Measurements from ENCODE around the gene ZNRF4.

The ZNRF4 gene

GRCh38 chr19:5443723-5444122 lies 11.5 kb upstream of the ZNRF4 start:
- no peak for DNase-seq

- no peak for DNase-seq
Observed at GRCh38 chr19:5444431-5444830, 10.8 kb upstream of the ZNRF4 start.

DNA sequence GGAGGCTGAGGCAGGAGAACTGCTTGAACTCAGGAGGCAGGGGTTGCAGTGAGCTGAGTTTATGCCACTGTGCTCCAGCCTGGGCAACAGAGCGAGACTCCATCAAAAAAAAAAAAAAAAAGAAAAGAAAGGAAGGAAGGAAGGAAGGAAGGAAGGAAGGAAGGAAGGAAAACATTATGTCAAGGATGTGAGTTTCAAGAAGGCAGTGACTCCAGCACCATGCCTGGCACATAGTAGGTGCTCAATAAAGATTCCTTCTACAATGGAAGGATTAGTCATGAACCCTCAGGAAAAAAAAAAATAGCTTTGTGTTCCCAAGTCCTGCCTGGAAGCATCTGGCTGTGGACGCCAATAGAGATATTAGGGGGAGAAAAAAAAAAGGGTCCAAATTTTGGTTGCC lies 10.1 kb upstream of the ZNRF4 start:
- DNase-seq, result no peak

DNA sequence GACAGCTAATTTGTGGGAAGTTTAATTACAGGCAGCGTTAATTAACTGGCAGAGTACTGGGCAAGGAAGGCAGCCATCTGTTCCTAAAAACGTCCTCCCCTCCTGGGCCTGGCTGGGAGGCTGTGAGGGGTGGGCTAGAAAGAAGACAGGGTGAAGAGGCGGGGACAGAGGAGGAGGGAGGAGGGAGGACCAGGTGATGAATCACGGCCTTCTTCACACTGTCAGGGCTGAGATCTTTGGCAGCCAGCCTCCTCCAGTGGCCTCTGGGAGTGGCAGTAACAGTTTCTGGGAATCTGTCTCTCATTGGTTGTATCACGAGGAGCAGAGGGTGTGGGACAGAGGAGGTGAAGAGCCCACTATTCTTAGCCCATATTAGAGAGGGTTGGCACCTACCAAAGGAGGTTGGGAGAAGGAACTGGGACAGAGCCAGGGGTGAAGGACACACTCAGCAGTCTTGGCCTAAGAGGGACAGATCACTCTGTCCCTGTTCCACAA lies 9.6 kb upstream of the ZNRF4 start:
- no peak for DNase-seq

- DNase-seq, result peak; percentile 44
Observed at GRCh38 chr19:5447700-5448311, 7.4 kb upstream of the ZNRF4 start.

GRCh38 chr19:5448374-5448773 lies 6.8 kb upstream of the ZNRF4 start:
- DNase-seq, result no peak

DNA sequence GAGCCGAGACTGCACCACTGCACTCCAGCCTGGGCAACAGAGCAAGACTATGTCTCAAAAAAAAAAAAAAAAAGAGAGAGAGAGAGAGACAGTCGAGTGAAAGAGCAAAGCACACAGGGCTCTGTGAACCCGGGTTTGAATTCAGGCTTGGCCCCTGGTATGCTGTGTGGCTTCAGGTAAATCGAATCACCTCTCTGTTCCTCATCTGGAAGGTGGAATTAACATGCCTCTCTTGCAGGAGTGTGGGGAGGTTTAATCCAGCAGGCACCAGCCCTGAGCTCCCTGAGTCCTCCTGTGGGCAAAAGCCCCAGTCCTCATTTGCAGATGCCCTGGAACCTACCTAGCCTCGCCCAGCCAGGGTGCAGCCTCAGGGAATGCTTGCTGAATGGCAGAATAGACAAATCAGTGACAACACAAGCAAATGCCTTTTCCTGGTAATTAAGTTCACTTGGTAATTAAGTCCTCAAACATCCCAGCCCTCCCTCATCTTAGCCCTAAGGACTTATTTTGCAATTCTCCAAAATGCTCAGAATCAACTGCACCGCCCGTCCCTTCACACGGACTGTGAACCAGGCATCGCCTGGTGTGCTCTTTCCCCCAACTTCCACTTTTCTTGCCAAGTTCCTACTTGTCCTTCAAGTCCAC lies 4.6 kb upstream of the ZNRF4 start:
- DNase-seq, result no peak

DNA sequence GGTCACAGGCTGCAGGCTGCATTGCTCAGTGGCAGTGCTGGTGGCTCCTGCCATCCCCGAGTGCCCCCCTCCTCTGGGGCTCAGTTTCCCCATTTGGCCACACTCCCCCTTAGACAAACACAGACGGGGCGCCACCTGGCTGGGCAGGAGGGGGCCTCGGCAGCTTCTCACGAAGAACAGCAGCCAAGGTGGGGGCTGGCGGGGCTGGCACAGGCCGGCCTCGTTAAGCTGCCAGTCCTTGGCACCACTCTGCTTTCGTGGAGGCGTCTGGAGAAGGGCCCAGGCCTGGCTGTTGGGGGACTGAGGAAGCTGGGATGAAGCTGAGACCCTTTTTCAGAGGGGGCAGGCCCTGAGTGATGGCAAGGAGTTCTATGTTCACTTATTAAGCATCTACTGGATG lies 3.7 kb upstream of the ZNRF4 start:
- DNase-seq, result no peak

DNA sequence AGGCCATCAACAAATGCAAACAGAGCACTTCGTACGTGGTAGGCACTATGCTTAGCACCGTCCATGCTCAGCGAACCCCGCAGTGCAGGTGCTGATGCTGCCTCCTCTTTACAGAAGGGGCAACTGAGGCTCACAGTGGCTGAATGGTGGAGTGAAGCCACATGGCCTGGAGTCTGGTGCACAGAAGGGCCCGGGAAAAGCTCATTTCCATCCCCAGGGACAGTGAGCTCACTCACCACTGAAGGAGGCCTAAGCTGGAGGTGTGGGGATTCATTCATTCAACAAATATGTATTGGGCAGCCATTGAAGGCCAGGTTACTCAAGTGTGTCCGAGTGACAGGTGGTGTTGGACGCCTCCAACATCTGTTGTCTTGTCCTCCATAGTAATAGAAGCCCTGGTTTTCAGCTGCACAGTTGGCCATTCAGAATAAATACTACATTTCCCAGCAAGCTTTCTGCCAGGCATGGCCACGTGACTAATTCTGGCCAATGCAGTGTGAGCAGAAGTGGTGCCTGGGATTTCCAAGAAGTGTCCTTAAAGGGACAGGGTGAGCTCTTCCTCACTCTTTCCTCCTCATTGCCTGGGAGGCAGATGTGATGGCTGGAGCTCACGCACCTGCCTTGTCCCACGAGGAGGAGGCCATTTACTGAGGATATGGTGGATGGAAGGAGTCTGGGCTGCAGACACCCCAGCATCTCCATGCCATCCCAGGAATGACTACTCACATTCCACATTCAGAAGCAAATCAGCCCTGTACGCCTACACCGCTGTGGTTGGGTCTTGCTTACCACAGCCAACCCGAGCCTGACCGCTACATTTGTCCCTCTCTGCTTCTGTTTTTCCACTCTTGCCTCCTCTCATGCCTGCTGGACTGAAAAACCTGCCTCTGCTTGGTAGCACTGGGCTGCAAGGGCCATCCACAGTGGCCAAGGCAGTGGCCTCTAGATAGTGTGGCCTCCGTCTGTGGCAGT lies 2.3 kb upstream of the ZNRF4 start:
- DNase-seq, result no peak

- DNase-seq, result no peak
Observed at GRCh38 chr19:5454743-5455142, 474 bp upstream of the ZNRF4 start.

GRCh38 chr19:5456130-5456840 lies 1.1 kb downstream of the ZNRF4 start:
- DNase-seq, result no peak

- DNase-seq, result no peak
Observed at GRCh38 chr19:5456841-5457200, 1.6 kb downstream of the ZNRF4 start.

- DNase-seq, result no peak
Observed at GRCh38 chr19:5457709-5458108, 2.5 kb downstream of the ZNRF4 start.

GRCh38 chr19:5458420-5458819 lies 3.2 kb downstream of the ZNRF4 start:
- no peak for DNase-seq

DNA sequence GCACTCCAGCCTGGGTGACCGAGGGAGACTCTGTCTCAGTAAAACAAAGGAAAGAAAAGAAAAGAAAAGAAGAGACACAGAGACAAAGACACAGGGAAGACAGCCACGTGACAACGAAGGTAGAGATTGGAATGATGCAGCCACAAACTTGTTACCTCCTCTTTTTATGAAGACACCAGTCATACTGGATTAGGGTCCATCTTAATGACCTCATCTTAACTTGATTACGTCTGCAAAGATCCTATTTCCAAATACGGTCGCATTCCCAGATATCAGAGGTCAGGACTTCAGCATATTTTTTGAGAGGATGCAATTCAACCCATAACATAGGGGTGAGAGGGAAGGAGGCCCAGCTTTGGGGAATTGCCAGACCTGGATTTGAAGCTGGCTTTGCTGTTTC lies 4.1 kb downstream of the ZNRF4 start:
- no peak for DNase-seq

DNA sequence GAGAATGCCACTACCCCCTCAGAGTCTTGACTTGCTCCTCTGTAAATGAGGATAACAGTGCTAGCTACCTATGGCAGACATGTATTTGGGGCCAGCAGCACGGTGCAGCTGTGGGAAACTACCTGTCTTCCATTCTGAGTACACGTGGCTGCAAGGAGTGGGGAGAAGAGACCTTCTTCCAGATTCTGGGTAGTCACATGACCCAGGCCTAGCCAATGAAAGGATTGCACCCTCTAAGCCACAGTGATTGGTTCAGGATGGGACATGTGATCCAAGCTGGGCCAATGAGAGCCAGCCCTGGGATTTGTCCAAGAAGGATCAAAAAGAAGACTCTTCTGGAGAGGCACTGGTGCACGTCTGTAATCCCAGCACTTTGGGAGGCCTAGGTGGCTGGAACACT lies 5.5 kb downstream of the ZNRF4 start:
- no peak for DNase-seq

GRCh38 chr19:5463959-5464358 lies 8.7 kb downstream of the ZNRF4 start:
- no peak for DNase-seq

DNA sequence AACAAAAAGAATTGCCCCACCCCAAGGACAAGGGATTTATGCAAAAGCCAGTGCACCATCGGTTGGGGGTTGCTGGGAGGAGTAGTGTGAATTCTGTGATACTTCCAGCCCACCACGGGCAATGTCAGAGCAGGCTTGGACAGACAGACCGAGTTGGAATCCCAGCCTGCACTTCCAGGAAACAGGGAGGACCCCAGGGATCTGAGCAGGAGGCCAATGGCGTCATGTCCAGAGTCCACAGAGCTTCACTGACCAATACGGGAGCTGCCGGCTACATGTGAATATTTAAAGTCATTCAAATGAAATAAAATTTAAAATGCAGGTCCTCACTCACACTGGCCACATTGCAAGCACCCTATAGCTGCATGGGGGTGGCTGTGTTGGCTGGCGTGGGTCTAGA lies 10.9 kb downstream of the ZNRF4 start:
- no peak for DNase-seq

DNA sequence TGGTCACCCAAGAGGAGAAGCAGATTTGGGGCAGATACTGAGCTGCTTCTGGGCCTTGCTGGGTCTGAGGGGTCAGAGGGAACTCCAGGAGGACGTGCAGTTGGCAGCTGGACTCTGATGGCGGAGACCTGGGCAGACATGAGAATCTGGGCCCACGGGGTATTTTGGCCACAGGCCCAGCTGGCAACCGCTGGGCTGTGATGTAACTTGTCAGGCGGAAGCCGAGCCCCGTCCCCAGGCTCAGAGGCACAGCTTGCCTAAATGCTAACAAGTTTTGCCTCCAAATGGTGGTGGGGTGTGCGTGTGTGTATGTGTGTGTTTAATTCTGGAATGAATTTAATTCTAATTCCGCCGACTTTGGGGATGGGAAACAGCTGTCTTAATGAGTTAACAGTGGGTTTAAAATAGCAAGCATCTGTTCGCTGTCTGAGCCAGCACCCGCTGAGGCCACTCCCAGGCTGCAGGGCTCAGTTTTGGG lies 11.6 kb downstream of the ZNRF4 start:
- no peak for DNase-seq

DNA sequence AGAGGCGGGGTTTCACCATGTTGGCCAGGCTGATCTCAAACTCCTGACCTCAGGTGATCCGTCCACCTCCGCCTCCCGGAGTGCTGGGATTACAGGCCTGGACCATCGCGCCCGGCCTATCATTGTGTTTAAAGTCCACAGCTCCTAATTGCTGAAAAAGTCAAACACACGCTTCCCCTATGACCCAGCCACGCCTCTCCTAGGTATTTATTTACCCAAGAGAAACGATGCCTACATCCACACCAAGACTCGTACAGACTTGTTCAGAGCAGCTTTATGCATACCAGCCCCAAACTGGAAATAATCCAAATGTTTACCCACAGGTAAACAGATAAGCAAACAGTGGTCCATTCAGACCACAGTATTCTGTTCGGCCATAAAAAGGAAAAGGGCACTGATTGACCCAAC lies 15.1 kb downstream of the ZNRF4 start:
- no peak for DNase-seq

DNA sequence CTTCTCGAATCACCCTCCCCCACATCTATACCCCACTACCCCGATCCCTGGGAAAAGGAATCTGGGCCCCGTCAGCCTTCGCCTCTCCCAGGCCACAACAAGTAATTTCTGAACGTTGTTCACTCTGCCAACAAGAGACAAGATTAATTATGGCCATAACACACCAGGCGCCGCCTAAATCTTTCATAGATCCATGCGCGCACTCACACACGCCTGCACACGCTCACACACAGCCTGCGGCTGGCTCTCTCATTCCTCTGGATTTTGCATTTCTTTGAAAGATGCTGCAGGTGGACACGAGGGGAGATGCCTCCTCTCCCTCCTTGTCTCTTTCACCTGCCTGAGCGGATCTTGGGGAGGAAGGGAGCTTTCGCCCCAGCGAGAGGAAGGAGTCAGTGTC lies 17.1 kb downstream of the ZNRF4 start:
- DNase-seq, result no peak

- DNase-seq, result no peak
Observed at GRCh38 chr19:5473646-5474045, 18.4 kb downstream of the ZNRF4 start.
